CD14-positive monocyte (primary cell): Measurements from ENCODE around the gene REEP1. TPM values are rescaled to one million over a fixed set of nuclear protein-coding genes. Genes with fewer than 3 reads are reported as not detected.

ENCODE experiments used
- DNase-seq, 3 donors: peaks; one replicate each; pipeline ENCODE4 v3.0.0-alpha.2; 2011 to 2022
- H2AFZ ChIP-seq: 2 replicates; pipeline ENCODE4 v1.6.0; 2012; ENCODE audit warnings: mild to moderate bottlenecking, low read depth, low read length, inconsistent platforms; ENCODE audit not compliant: insufficient read depth, poor library complexity, severe bottlenecking
- H3K27ac ChIP-seq, 2 donors: 1 replicate in 1 of 2; 2 replicates in 1 of 2; pipeline ENCODE4 v1.5.1; 2012 to 2013; ENCODE audit warnings: low read length in 2 of 2, control low read depth in 1 of 2, inconsistent platforms in 1 of 2, low read depth in 1 of 2, mild to moderate bottlenecking in 1 of 2
- H3K27me3 ChIP-seq, 2 donors: one replicate each; pipeline versions ENCODE4 v1.6.0 to v1.6.1; 2011 to 2013; ENCODE audit warnings: low read length in 2 of 2; ENCODE audit not compliant: control insufficient read depth in 2 of 2, insufficient read depth in 2 of 2
- H3K36me3 ChIP-seq, 2 donors: replicated peaks in 1 of 2; 1 replicate in 1 of 2; 2 replicates in 1 of 2; pipeline versions ENCODE4 v1.5.1 to v1.6.1; 2012 to 2013; ENCODE audit warnings: low read length in 2 of 2, control low read depth in 1 of 2, inconsistent platforms in 1 of 2, mild to moderate bottlenecking in 1 of 2; ENCODE audit not compliant: insufficient read depth in 2 of 2, control insufficient read depth in 1 of 2
- H3K4me1 ChIP-seq, 2 donors: 1 replicate in 1 of 2; 2 replicates in 1 of 2; pipeline versions ENCODE4 v1.5.1 to v1.6.1; 2012 to 2013; ENCODE audit warnings: low read length in 2 of 2, control low read depth in 1 of 2, inconsistent platforms in 1 of 2, mild to moderate bottlenecking in 1 of 2, moderate library complexity in 1 of 2; ENCODE audit not compliant: insufficient read depth in 2 of 2, control insufficient read depth in 1 of 2
- H3K4me2 ChIP-seq: replicated peaks from 2 replicates; pipeline ENCODE3; 2012; ENCODE audit warnings: low read length, moderate library complexity, mild to moderate bottlenecking; ENCODE audit not compliant: poor library complexity, severe bottlenecking; ENCODE audit errors: extremely low read depth
- H3K4me3 ChIP-seq, 3 experiments: fragments of 200-600 bp in 1 of 3; sonication (generic) in 1 of 3; replicated peaks in 1 of 3; 1 replicate in 2 of 3; 2 replicates in 1 of 3; pipeline ENCODE4 v1.5.1; 2011 to 2013; ENCODE audit warnings: low read length in 3 of 3, mild to moderate bottlenecking in 3 of 3, control low read depth in 2 of 3, low read depth in 2 of 3, inconsistent platforms in 1 of 3, moderate library complexity in 1 of 3
- H3K79me2 ChIP-seq: 2 replicates; pipeline ENCODE4 v1.6.0; 2012; ENCODE audit warnings: mild to moderate bottlenecking, control low read depth, inconsistent platforms, low read length, moderate library complexity; ENCODE audit not compliant: insufficient read depth
- H3K9ac ChIP-seq: 2 replicates; pipeline ENCODE4 v1.6.0; 2017; ENCODE audit warnings: low read length, mild to moderate bottlenecking; ENCODE audit not compliant: insufficient read depth, poor library complexity, severe bottlenecking
- H3K9me3 ChIP-seq, 2 donors: replicated peaks in 1 of 2; 1 replicate in 1 of 2; 2 replicates in 1 of 2; pipeline versions ENCODE4 v1.5.1 to v1.6.1; 2012 to 2013; ENCODE audit warnings: low read length in 2 of 2, control low read depth in 1 of 2; ENCODE audit not compliant: control insufficient read depth in 1 of 2, insufficient read depth in 1 of 2
- H4K20me1 ChIP-seq: 2 replicates; pipeline ENCODE4 v1.6.0; 2012; ENCODE audit warnings: mild to moderate bottlenecking, low read length, control low read depth, moderate library complexity; ENCODE audit not compliant: insufficient read depth
- H3K27ac Mint-ChIP-seq, 7 donors: one replicate each; pipeline ENCODE4 v1.8.0; 2020; ENCODE audit warnings: mild to moderate bottlenecking in 7 of 7, mixed read lengths in 7 of 7, moderate library complexity in 6 of 7, inconsistent platforms in 2 of 7
- H3K27me3 Mint-ChIP-seq, 3 donors: one replicate each; pipeline ENCODE4 v1.8.0; 2021 to 2022; ENCODE audit warnings: low read depth in 3 of 3, mild to moderate bottlenecking in 3 of 3, mixed read lengths in 3 of 3, moderate library complexity in 3 of 3, inconsistent platforms in 1 of 3
- H3K36me3 Mint-ChIP-seq, 2 donors: one replicate each; pipeline ENCODE4 v1.8.0; 2020; ENCODE audit warnings: mixed read lengths in 2 of 2, inconsistent platforms in 1 of 2, mild to moderate bottlenecking in 1 of 2
- H3K4me1 Mint-ChIP-seq: one replicate; pipeline ENCODE4 v1.8.0; 2020; ENCODE audit warnings: mild to moderate bottlenecking, mixed read lengths
- H3K4me3 Mint-ChIP-seq, 2 donors: one replicate each; pipeline ENCODE4 v1.8.0; 2020; ENCODE audit warnings: mild to moderate bottlenecking in 2 of 2, mixed read lengths in 2 of 2, moderate library complexity in 1 of 2
- H3K9me3 Mint-ChIP-seq, 7 donors: one replicate each; pipeline ENCODE4 v1.8.0; 2020 to 2022; ENCODE audit warnings: mixed read lengths in 7 of 7, mild to moderate bottlenecking in 6 of 7, moderate library complexity in 6 of 7, inconsistent platforms in 2 of 7
- CTCF ChIP-seq: fragments of 200-600 bp; IDR thresholded peaks from one replicate; pipeline ENCODE4 v1.8.0; 2022; ENCODE audit warnings: antibody characterized with exemption, mild to moderate bottlenecking
- WGBS: methylation state at CpG from one replicate; pipeline ENCODE4 v1.1.5; 2013; ENCODE audit warnings: missing lambda C conversion rate; ENCODE audit not compliant: insufficient coverage; 5-methylcytosine and 5-hydroxymethylcytosine counted together
- intact Hi-C, 2 donors: fragments of 100-400 bp; cut with micrococcal nuclease; formaldehyde crosslinking; loops; one replicate each; pipeline versions ENCODE4 v1.15.0 to v1.15.1; 2023
- polyA plus RNA-seq, 3 donors: library from polyadenylated mRNA; depleted of rRNA in 1 of 3; unstranded in 2 of 3; stranded (reverse) in 1 of 3; fragments of 300-500 nt in 2 of 3; fragments of >200 nt in 1 of 3; fragmentation: Illumina TruSeq in 2 of 3; gene quantifications; 1 replicate in 2 of 3; 2 replicates in 1 of 3; pipeline ENCODE4 v1.2.3, GENCODE V29; 2012 to 2021

Gene REEP1
- polyA plus RNA-seq, 3 donors = not detected

DNA sequence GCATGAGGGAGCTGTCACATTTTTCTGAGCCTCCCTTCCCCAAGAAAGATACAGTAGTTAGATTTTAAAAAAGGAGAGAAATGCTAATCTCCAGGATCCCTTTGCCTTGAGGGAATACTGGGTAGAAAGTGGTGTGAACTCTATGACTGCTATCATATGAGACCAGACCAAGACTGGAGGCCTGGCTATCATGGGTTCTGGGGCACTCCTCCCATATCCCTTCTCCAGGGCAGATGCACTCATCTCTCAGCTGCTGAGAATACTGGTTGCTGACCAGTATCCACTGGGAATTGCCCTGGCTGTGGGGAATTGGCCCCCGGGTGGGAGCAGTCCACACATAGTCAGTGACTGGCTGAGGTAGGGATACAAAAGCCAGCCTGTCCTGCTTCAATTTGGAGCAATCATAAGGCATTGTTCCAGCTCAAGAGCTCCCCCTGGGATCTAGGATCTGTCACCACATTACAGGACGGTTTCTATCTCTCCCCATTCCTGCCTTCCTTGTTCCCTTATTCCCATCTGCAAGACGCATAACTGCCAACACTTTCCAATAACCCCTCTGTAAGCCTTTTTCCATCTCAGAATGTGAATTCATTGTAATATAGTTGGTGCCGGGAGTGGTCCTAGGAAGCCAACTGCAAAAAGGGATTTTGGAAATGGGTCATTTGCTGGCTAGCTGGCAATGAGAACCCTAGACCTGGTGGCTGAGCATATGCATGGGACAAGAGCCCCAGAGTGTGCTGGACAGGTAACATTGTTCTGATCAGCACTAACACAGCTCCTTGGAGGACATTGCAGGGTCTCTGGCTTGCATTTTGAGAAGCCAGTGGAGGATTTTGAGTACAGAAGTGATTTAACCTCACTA lies 35.4 kb upstream of the REEP1 start:
- H3K9me3 Mint-ChIP-seq = peaks cover 3 to 10% (median 5%) of the 10 kb centered on the region in 7 donors
- no peak overlapping the region for H3K4me3 Mint-ChIP-seq
- Histone ChIP-seq H3K79me2 (no peaks in the 10 kb centered on the region), H3K4me2 (no peak overlapping the region), H4K20me1 (no peaks in the 10 kb centered on the region), H3K36me3 (no peaks in the 10 kb centered on the region), H2AFZ (no peak overlapping the region), H3K27me3 (no peaks in the 10 kb centered on the region), H3K4me1 (peaks cover 16 to 17% of the 10 kb centered on the region in 2 donors), H3K9me3 (peaks cover 0 to 6% of the 10 kb centered on the region in 2 donors), H3K9ac (no peak overlapping the region), H3K27ac (no peak overlapping the region), H3K4me3 (no peak overlapping the region)
- peak overlapping the region in 1 of 7 donors; percentile 40 for H3K27ac Mint-ChIP-seq
- TF ChIP-seq CTCF = peak; percentile 55
- H3K4me1 Mint-ChIP-seq = peaks cover 24% of the 10 kb centered on the region
- intact Hi-C loops = no loop called here
- peaks cover 3 to 16% (median 7%) of the 10 kb centered on the region in 3 donors for H3K27me3 Mint-ChIP-seq
- DNase-seq = peak in 2 of 3 donors; percentile 37 to 39
- 0% methylated on average over 1 of the region's 4 CpGs for WGBS
- H3K36me3 Mint-ChIP-seq = no peaks in the 10 kb centered on the region

DNA sequence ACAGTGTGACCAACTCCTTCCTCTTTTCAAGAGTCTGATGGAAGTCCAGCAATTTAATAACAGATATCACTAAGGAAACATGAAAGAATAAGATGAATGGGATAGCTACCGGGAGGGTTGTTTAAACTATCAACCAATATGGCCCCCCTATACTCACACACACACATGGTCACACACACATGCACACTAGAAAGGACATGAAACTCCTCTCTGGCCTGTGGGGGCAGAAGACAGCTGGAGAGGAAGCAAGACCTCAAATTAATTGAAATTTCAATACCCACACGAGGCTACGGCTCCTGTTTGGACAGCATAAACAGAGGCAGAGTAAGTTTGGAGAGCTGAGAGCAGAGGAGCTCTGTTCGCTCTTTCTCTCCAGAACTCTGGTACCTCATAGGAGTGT lies 34.7 kb upstream of the REEP1 start:
- peaks cover 3 to 10% (median 5%) of the 10 kb centered on the region in 7 donors for H3K9me3 Mint-ChIP-seq
- H3K27me3 ChIP-seq = no peaks in the 10 kb centered on the region
- no peak for DNase-seq
- no peaks in the 10 kb centered on the region for H3K36me3 ChIP-seq
- H3K4me1 Mint-ChIP-seq = peaks cover 31% of the 10 kb centered on the region
- no peak for TF ChIP-seq CTCF
- no peak overlapping the region for H3K4me3 ChIP-seq
- 100% methylated on average over 1 of the region's 4 CpGs for WGBS
- H3K36me3 Mint-ChIP-seq = no peaks in the 10 kb centered on the region
- H3K4me2 ChIP-seq = no peak overlapping the region
- H3K4me3 Mint-ChIP-seq = no peak overlapping the region
- peaks cover 3 to 14% (median 7%) of the 10 kb centered on the region in 3 donors for H3K27me3 Mint-ChIP-seq
- intact Hi-C loops = no loop called here
- peaks cover 22 to 23% of the 10 kb centered on the region in 2 donors for H3K4me1 ChIP-seq
- no peak overlapping the region for H3K27ac Mint-ChIP-seq
- H2AFZ ChIP-seq = no peak overlapping the region
- H4K20me1 ChIP-seq = no peaks in the 10 kb centered on the region
- no peaks in the 10 kb centered on the region for H3K79me2 ChIP-seq
- no peak overlapping the region for H3K27ac ChIP-seq
- no peak overlapping the region for H3K9ac ChIP-seq
- H3K9me3 ChIP-seq = peaks cover 0 to 6% of the 10 kb centered on the region in 2 donors
